Endothelial cell of umbilical vein (primary cell): Measurements from ENCODE around the gene CCDC9.

Experiments used
- CTCF ChIP-seq, 2 donors: IDR thresholded peaks; 1 replicate in 1 of 2; 2 replicates in 1 of 2; pipeline ENCODE4 v1.5.1; 2011; ENCODE audit warnings: low read length in 2 of 2, mild to moderate bottlenecking in 2 of 2, moderate library complexity in 2 of 2, control low read depth in 1 of 2, inconsistent platforms in 1 of 2, low read depth in 1 of 2; ENCODE audit not compliant: insufficient read depth in 1 of 2; ENCODE audit errors: extremely low read depth in 1 of 2
- EZH2 ChIP-seq: IDR thresholded peaks from 2 replicates; pipeline ENCODE4 v1.6.1; 2012; ENCODE audit warnings: borderline replicate concordance, low read depth, mild to moderate bottlenecking, moderate library complexity, low read length, inconsistent platforms; ENCODE audit not compliant: severe bottlenecking
- GATA2 ChIP-seq: IDR thresholded peaks from 2 replicates; pipeline ENCODE4 v1.7.0; 2011; ENCODE audit warnings: low read depth, mild to moderate bottlenecking, moderate library complexity, mixed read lengths, low read length; ENCODE audit not compliant: insufficient read length, insufficient read depth
- MAX ChIP-seq: IDR thresholded peaks from 2 replicates; pipeline ENCODE4 v1.6.1; 2011; ENCODE audit not compliant: insufficient read depth, insufficient read length
- MYC ChIP-seq: IDR thresholded peaks from one replicate; pipeline ENCODE4 v1.6.1; 2011; ENCODE audit warnings: mild to moderate bottlenecking, low read depth, low read length
- POLR2AphosphoS5 ChIP-seq: IDR thresholded peaks from 2 replicates; pipeline ENCODE4 v1.6.1; 2012; ENCODE audit warnings: low read depth, mild to moderate bottlenecking, control low read depth, low read length, moderate library complexity; ENCODE audit not compliant: insufficient read depth

GRCh38 chr19:47267350-47267759 lies 11.0 kb downstream of the CCDC9 start:
- TF ChIP-seq POLR2AphosphoS5, result no peak
- TF ChIP-seq CTCF (IDR thresholded peaks at IDR 0.05; ENCODE audit: extremely low read depth in 1 of 2, insufficient read depth in 1 of 2, low read depth in 1 of 2, low read length in 2 of 2), result no peak
- no peak for TF ChIP-seq EZH2
- TF ChIP-seq GATA2, result no peak
- no peak for TF ChIP-seq MAX
- no peak for TF ChIP-seq MYC
